GM21619 (cell line): ENCODE data around the gene CCNF.
A peak's percentile ranks its signal among the peaks of the same experiment; 100 is the strongest.
"Not testable (repeated sequence)": the region's sequence is repeated elsewhere in the genome, so short reads cannot be mapped to it uniquely, and the experiment has no call there.

Experiments
- ATAC-seq: cut with Tn5 transposase; IDR thresholded peaks from one replicate; pipeline ENCODE4 v1.9.1; 2021; ENCODE audit not compliant: unreplicated experiment

Gene CCNF

GRCh38 chr16:2471016-2471652 lies 41.9 kb downstream of the CCNF start, which contains the start of gene NTN3:
TSS of gene NTN3 (plus strand) at chr16:2471297. CDS start at chr16:2471702, 405 bp downstream.
- ATAC-seq, result no peak

- no peak for ATAC-seq
Observed at GRCh38 chr16:2471653-2472487, 42.6 kb downstream of the CCNF start.

- ATAC-seq, result no peak
Observed at GRCh38 chr16:2472488-2472864, 43.2 kb downstream of the CCNF start.

- ATAC-seq, result no peak
Observed at GRCh38 chr16:2472885-2473445, 43.7 kb downstream of the CCNF start.

GRCh38 chr16:2473446-2473926 lies 44.2 kb downstream of the CCNF start:
- no peak for ATAC-seq

GRCh38 chr16:2473999-2474876 lies 45.0 kb downstream of the CCNF start:
- ATAC-seq, result no peak

GRCh38 chr16:2474877-2475412 lies 45.7 kb downstream of the CCNF start, which contains the start of gene TBC1D24:
TSS of gene TBC1D24 (plus strand) at chr16:2475127. CDS start at chr16:2496149, 21,022 bp downstream.
- peak; percentile 52 for ATAC-seq

- ATAC-seq, result no peak
Observed at GRCh38 chr16:2475413-2476344, 46.4 kb downstream of the CCNF start.

GRCh38 chr16:2476345-2476720 lies 47.1 kb downstream of the CCNF start:
- no peak for ATAC-seq

GRCh38 chr16:2476741-2477140 lies 47.5 kb downstream of the CCNF start:
- no peak for ATAC-seq

GRCh38 chr16:2477327-2477726 lies 48.1 kb downstream of the CCNF start:
- ATAC-seq, result no peak

GRCh38 chr16:2478279-2478678 lies 49.0 kb downstream of the CCNF start:
- no peak for ATAC-seq

- not testable (repeated sequence) for ATAC-seq
Observed at GRCh38 chr16:2479996-2480395, 50.7 kb downstream of the CCNF start.

- no peak for ATAC-seq
Observed at GRCh38 chr16:2480948-2481347, 51.7 kb downstream of the CCNF start.

GRCh38 chr16:2481676-2482075 lies 52.4 kb downstream of the CCNF start:
- no peak for ATAC-seq

- no peak for ATAC-seq
Observed at GRCh38 chr16:2482249-2482648, 53.0 kb downstream of the CCNF start.

- no peak for ATAC-seq
Observed at GRCh38 chr16:2482708-2483534, 53.7 kb downstream of the CCNF start.
